Erythroblast (primary cell): Measurements from ENCODE around the gene IGF2BP3.

ENCODE experiments used
- GATA1 ChIP-seq: IDR thresholded peaks from 2 replicates; pipeline ENCODE4 v1.6.1; 2011; ENCODE audit warnings: low read depth, mild to moderate bottlenecking, control low read depth, low read length, moderate library complexity
- POLR2A ChIP-seq: IDR thresholded peaks from 2 replicates; pipeline ENCODE4 v1.6.1; 2011; ENCODE audit warnings: mild to moderate bottlenecking, low read length

- no peak for TF ChIP-seq POLR2A
- no peak for TF ChIP-seq GATA1
These were observed 101.2 kb downstream of the IGF2BP3 start for GRCh38 chr7:23369100-23369499.
